HG03103 (cell line): Measurements from ENCODE around the gene VCP.

ENCODE experiments used
- ATAC-seq: cut with Tn5 transposase; IDR thresholded peaks from one replicate; pipeline ENCODE4 v1.9.1; 2021; ENCODE audit warnings: low read depth; ENCODE audit not compliant: unreplicated experiment

VCP gene

DNA sequence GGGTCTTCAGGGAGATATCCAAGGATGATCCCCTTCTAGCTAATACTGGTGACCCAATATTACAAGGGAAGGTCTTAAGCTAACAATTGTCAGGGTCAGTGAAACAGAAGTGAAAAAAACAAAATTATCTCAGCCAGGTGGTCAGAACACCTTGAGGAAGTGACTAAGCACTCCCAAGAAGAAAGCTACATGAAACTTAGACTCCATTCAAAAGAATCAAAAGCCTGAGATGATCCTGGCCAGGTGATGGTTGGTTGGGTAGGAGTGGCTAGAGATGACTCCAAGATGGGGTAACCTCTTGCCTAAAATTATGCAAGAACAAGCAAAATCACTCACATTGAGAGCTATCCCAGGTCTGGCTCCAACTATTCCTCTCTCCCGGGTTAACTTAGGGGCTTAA is 5.4 kb downstream of the VCP start:
- ATAC-seq = no peak

GRCh38 chr9:35060548-35061207 is 11.7 kb downstream of the VCP start:
- no peak for ATAC-seq

DNA sequence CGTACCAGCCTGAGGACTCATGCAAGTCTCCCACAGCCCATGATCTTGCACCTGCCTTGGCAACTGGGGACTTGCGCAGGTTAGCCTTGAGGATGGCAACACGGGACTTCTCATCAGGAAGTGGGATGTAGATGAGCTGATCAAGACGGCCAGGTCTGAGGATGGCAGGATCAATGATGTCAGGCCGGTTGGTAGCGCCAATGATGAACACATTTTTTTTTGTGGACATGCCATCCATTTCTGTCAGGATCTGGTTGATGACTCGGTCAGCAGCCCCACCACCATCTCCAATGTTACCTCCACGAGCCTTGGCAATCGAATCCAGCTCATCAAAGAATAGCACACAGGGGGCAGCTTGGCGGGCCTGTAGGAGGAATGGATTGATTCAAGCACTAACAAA is 13.0 kb downstream of the VCP start:
- ATAC-seq = no peak

DNA sequence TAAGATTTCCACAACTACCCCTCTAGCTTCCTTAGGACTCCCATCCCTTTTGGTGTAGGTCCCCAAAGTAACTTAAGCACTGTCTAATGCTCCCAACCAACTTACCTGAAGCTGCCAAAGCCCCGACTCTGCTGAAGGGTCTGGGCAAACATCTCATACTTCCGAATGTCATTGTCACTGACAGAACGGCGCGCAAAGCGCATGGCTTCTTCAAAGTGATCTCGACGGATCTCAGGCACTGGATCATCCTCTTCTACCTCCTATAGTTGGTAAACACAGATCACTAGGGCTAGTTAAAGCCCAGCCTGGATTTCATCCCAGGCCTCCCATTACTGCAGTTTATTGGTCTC is 15.2 kb downstream of the VCP start:
- ATAC-seq = no peak

- no peak for ATAC-seq
Measured at GRCh38 chr9:35056571-35057270, 15.7 kb downstream of the VCP start.

- ATAC-seq = no peak
Measured at GRCh38 chr9:35054871-35055644, 17.4 kb downstream of the VCP start.

- ATAC-seq = no peak
Measured at GRCh38 chr9:35054185-35054835, 18.1 kb downstream of the VCP start.

GRCh38 chr9:35051069-35051967 is 21.1 kb downstream of the VCP start:
- ATAC-seq = no peak

DNA sequence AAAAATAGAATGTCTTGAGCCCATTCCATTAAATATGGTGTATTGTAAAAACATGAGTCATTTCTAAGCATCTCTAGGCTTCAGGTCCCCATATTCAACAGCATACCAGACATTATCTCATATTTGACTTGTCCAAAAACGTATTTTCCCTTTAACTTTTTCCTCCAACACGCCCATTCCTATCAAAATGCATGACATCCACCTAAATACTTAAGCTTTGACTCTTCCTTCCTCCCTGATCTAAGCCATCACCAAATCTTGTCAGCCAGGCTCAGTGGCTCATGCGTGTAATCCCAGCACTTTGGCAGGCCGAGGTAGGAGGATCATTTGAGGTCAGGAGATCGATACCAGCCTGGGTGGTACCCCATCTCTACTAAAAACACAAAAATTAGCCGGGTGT is 23.9 kb downstream of the VCP start:
- no peak for ATAC-seq

DNA sequence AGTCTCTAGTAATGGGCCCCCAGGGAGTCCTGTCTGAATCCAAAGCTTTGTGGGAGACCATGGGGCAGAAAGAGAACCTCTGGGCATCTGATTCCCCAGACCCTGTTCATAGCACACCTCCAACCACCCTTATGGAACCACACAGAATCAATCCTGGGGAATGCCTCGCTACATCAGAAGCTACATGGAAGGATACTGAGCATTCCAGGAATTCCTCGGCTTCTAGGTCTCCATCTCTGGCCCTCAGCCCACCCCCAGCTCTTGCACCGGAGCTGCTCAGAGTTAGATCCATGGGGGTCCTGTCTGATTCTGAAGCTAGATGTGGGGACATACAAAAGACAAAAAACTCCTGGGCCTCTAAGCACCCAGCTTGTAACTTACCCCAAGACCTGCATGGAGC is 28.4 kb downstream of the VCP start:
- ATAC-seq = no peak

DNA sequence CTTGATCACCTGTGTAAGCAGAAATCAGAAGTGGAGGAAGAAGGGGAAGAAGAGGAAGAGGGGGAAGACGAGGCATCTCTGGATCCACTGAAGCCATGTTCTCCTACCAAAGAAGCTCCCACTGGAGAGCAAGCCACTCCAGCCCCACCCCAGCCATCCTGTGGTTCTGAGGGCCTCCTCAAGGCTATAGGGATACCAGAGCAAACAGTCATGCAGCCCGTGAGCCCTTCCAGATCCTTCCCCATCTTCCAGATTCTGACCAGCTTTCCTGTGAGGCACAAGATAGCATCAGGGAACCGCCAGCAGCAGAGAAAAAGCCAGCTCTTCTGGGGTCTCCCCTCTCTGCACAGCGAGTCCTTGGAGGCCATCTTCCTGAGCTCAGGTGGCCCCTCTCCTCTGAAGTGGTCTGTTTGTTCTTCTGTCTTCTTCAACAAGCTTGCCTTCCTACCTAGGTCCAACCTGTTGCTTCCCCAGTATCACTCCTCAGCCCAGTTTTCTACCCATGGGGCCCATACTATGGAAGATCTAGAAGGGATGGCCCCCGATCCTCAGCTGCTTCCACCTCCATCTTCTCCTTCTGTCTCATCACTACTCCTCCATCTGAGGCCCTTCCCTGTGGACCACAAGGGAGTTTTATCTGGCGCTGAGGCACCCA is 29.4 kb downstream of the VCP start:
- no peak for ATAC-seq

DNA sequence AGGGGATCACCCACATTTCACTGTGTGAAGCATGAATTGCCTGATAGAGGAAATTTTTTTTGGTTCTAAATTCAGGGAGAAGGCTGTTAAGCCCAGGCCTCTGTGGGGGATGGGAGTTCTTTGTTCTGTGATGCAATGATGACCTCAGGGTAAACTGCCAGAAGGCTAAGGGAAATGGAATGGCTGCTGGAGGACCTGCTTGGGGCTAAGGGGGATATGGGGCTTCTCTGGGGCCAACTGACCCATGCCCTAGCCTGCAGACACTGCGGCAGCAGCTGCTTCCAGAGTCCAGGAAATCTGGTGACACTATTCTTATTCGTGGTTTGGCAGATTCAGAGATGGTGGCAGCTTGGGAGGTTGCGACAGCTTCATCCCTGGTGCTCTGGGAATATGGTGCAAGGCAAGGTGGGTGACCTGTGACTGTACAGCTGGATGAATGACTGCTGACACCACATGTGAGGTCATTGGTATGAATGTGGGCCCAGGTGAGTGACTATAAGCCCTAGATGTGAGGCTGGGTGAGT is 30.3 kb downstream of the VCP start:
- ATAC-seq = no peak

- no peak for ATAC-seq
Measured at GRCh38 chr9:35035851-35036701, 36.3 kb downstream of the VCP start.

GRCh38 chr9:35033101-35033500 is 39.3 kb downstream of the VCP start:
- ATAC-seq = no peak

- no peak for ATAC-seq
Measured at GRCh38 chr9:35029852-35030251, 42.6 kb downstream of the VCP start.

DNA sequence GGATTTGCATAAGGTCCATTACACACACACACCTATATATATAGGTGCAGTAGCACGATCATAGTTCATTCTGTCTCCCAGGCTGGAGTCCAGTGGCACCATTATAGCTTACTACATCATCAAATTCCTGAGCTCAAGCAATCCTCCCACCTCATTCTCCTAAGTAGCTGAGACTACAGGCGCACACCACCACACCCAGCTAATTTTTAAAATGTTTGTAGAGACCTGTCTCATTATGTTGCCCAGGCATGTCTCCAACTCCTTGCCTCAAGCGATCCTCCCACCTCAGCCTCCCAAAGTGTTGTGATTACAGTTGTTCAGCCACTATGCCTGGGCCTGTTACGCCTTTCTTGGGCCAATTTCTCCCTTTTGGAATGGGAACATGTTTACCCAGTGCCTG is 43.2 kb downstream of the VCP start:
- no peak for ATAC-seq

DNA sequence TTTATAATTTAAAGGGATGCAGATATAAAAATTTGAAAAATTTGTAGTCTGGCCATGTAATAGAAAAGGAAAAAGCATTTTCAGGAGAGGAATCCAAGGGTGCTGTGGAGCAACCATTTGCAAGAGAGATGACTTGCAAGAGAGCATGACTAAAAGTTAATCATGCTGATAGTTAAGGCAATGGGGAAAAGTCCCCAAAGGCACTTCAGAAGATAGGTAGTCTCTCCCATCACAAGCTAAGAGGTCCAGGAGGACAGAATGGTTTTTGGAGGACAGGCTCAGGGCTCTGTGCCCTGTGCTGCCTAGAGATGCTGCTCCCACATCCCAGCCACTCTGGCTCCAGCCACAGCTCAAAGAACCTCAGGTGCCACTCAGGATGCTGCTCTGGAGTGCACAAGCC is 44.1 kb downstream of the VCP start:
- ATAC-seq = no peak

GRCh38 chr9:35027860-35028259 is 44.6 kb downstream of the VCP start:
- no peak for ATAC-seq

- no peak for ATAC-seq
Measured at GRCh38 chr9:35027374-35027773, 45.1 kb downstream of the VCP start.
